ENCODE data around the gene DGKQ. TPM values are rescaled to one million over a fixed set of nuclear protein-coding genes. Genes with fewer than 3 reads are reported as not detected.

DGKQ gene
- total and polyA plus RNA-seq, 2 of the 8 experiments (the other 6 are each of a cell fraction or from before 2014, with no cell fraction given), result 7.3 to 9.7 TPM

GRCh38 chr4:1014291-1015167, 41.2 kb upstream of the DGKQ start:
- peaks cover 6% of the 10 kb centered on the region for H3K79me1 ChIP-seq (ENCODE audit: low read depth, low read length)
- H2BK12ac ChIP-seq (ENCODE audit: low read depth, low read length), result no peak overlapping the region
- H4K5ac ChIP-seq (ENCODE audit: insufficient read length, low read depth, low read length), result no peak overlapping the region
- no peak overlapping the region for H3K4me2 ChIP-seq (ENCODE audit: insufficient read depth in 1 of 2, low read depth in 2 of 2, low read length in 2 of 2)
- H3K23ac ChIP-seq (ENCODE audit: insufficient read length), result no peak overlapping the region
- H4K8ac ChIP-seq (ENCODE audit: extremely low read depth, insufficient read depth, low read length), result no peak overlapping the region; the same call in 1 of the 2 replicates
- H3K23me2 ChIP-seq (ENCODE audit: low read depth, low read length), result peaks cover 16% of the 10 kb centered on the region; the same call in 1 of the 2 replicates
- no peak overlapping the region for H3K27ac ChIP-seq (ENCODE audit: low read depth, low read length)
- WGBS, 2 experiments (ENCODE audit: extremely low coverage in 1 of 2, insufficient coverage in 1 of 2, insufficient read length in 1 of 2, insufficient replicate concordance in 2 of 2, low coverage in 1 of 2, low lambda C conversion rate in 2 of 2, missing lambda C conversion rate in 1 of 2), result 88% methylated on average over 23 of the region's 36 CpGs; no CpG with 5 or more reads in 1 of the 2 experiments
- H2BK120ac ChIP-seq (replicated peaks; ENCODE audit: low read depth, low read length), result no peak overlapping the region
- H4K20me1 ChIP-seq (replicated peaks in 1 of 2; ENCODE audit: control insufficient read depth in 1 of 2, insufficient read depth in 2 of 2, low read length in 2 of 2), result peaks cover 5 to 20% of the 10 kb centered on the region in 2 experiments
- no peak overlapping the region for H3K14ac ChIP-seq (ENCODE audit: insufficient read length)
- no peak overlapping the region for H2BK5ac ChIP-seq (ENCODE audit: low read depth, low read length)
- DNase-seq (ENCODE audit: low read depth in 1 of 2, low spot score in 2 of 2) (no peak), FAIRE-seq (no peak)
- H3K4me3 ChIP-seq (ENCODE audit: extremely low read depth in 1 of 4, insufficient read depth in 2 of 4, low read depth in 3 of 4, low read length in 4 of 4), result no peak overlapping the region
- ChIA-PET CTCF (ENCODE audit: partially characterized antibody) (no interaction called here), POLR2A (ENCODE audit: partially characterized antibody) (interaction anchor here (0.9 kb wide), 1 partner anchor 9 kb away, joined by 4 read pairs; no protein-coding TSS in a partner anchor)
- peaks cover 0 to 14% (median 9%) of the 10 kb centered on the region in 4 experiments; a peak in 6 of 7 replicates for H3K4me1 ChIP-seq (replicated peaks in 1 of 4; ENCODE audit: control insufficient read depth in 3 of 4, insufficient read depth in 4 of 4, low read length in 3 of 4)
- no peak overlapping the region for H2BK20ac ChIP-seq (ENCODE audit: low read length)
- H3K79me2 ChIP-seq (ENCODE audit: control insufficient read depth in 1 of 2, insufficient read depth in 2 of 2, low read length in 2 of 2), result no peaks in the 10 kb centered on the region
- H3K27me3 ChIP-seq (replicated peaks in 1 of 4; ENCODE audit: control insufficient read depth in 3 of 4, extremely low read depth in 1 of 4, insufficient read depth in 3 of 4, low read length in 3 of 4), result peaks cover 14 to 20% (median 17%) of the 10 kb centered on the region in 4 experiments
- H2AK5ac ChIP-seq (ENCODE audit: low read depth, low read length), result no peak overlapping the region
- H3K9me3 ChIP-seq (ENCODE audit: insufficient read depth in 2 of 2, low read depth in 1 of 2, low read length in 1 of 2), result no peaks in the 10 kb centered on the region
- no peak overlapping the region; the same call in 1 of the 2 replicates for H3K18ac ChIP-seq (ENCODE audit: extremely low read depth, low read length)
- H3K9ac ChIP-seq (replicated peaks in 1 of 4; ENCODE audit: extremely low read depth in 1 of 4, low read depth in 3 of 4, low read length in 3 of 4), result no peak overlapping the region
- no peaks in the 10 kb centered on the region for H3K36me3 ChIP-seq (ENCODE audit: control insufficient read depth in 2 of 4, insufficient read depth in 4 of 4, low read length in 3 of 4)
- H3K56ac ChIP-seq (replicated peaks; ENCODE audit: insufficient read length, low read depth, low read length), result no peak overlapping the region
- no peak overlapping the region for H3K4ac ChIP-seq (replicated peaks; ENCODE audit: insufficient read length, low read depth, low read length)
- H2BK15ac ChIP-seq (ENCODE audit: low read length), result no peak overlapping the region
- no peak overlapping the region for H4K91ac ChIP-seq (replicated peaks; ENCODE audit: insufficient read length, low read length)
- H2AFZ ChIP-seq (ENCODE audit: low read length), result no peak overlapping the region
- TF ChIP-seq SAP30 (IDR thresholded peaks at IDR 0.05; ENCODE audit: insufficient read depth, insufficient replicate concordance, low read length) (no peak), POU5F1 (IDR thresholded peaks at IDR 0.05; ENCODE audit: low read depth, low read length) (no peak), EGR1 (IDR thresholded peaks at IDR 0.05; ENCODE audit: borderline replicate concordance, low read depth, low read length) (no peak), KDM1A (IDR thresholded peaks at IDR 0.05; ENCODE audit: borderline replicate concordance, low read length) (no peak), MAX (IDR thresholded peaks at IDR 0.05) (no peak), SP1 (IDR thresholded peaks at IDR 0.05; ENCODE audit: low read depth, low read length) (no peak), BACH1 (IDR thresholded peaks at IDR 0.05; ENCODE audit: low read length) (no peak), CBX8 (IDR thresholded peaks at IDR 0.05; ENCODE audit: borderline replicate concordance, low read depth, low read length) (no peak), CTCF (IDR thresholded peaks at IDR 0.05; ENCODE audit: control extremely low read depth in 1 of 3, insufficient read depth in 1 of 3, low read depth in 1 of 3, low read length in 3 of 3) (no peak)

All from H1 (cell line).